ENCODE measurements around the gene FIBP. TPM values are rescaled to one million over a fixed set of nuclear protein-coding genes. Genes with fewer than 3 reads are reported as not detected.

Gene FIBP
- total RNA-seq, 1 donor from 2014 or later, result 84.7 TPM

- intact Hi-C loops (cut with micrococcal nuclease), result loop anchor here (1.0 kb wide), 4 partner anchors 12 to 47 kb away; partner anchors contain the start of genes C11orf68, DRAP1, FIBP and MUS81
These were observed 15.5 kb downstream of the FIBP start, which contains the start of gene EFEMP2 for GRCh38 chr11:65872586-65873317. Gene EFEMP2 (minus strand): TSS chr11:65872800. CDS start chr11:65872354, 446 bp downstream.

GRCh38 chr11:65871811-65872548 is 16.3 kb downstream of the FIBP start:
- intact Hi-C loops (cut with micrococcal nuclease), result no loop called here

GRCh38 chr11:65870706-65871681 is 17.3 kb downstream of the FIBP start:
- intact Hi-C loops (cut with micrococcal nuclease), result no loop called here

GRCh38 chr11:65870307-65870658 is 18.0 kb downstream of the FIBP start:
- intact Hi-C loops (cut with micrococcal nuclease), result no loop called here

- intact Hi-C loops (cut with micrococcal nuclease), result no loop called here
These were observed 18.5 kb downstream of the FIBP start for GRCh38 chr11:65869643-65870306.

- intact Hi-C loops (cut with micrococcal nuclease), result no loop called here
These were observed 19.4 kb downstream of the FIBP start for GRCh38 chr11:65868907-65869306.

GRCh38 chr11:65868076-65868667 is 20.1 kb downstream of the FIBP start:
- intact Hi-C loops (cut with micrococcal nuclease), result no loop called here

GRCh38 chr11:65867284-65868071 is 20.8 kb downstream of the FIBP start:
- intact Hi-C loops (cut with micrococcal nuclease), result no loop called here

GRCh38 chr11:65866509-65867283 is 21.6 kb downstream of the FIBP start:
- intact Hi-C loops (cut with micrococcal nuclease), result no loop called here

- intact Hi-C loops (cut with micrococcal nuclease), result no loop called here
These were observed 22.6 kb downstream of the FIBP start for GRCh38 chr11:65865550-65866172.

GRCh38 chr11:65864706-65865471 is 23.4 kb downstream of the FIBP start:
- intact Hi-C loops (cut with micrococcal nuclease), result no loop called here

GRCh38 chr11:65863889-65864705 is 24.2 kb downstream of the FIBP start:
- intact Hi-C loops (cut with micrococcal nuclease), result no loop called here

- intact Hi-C loops (cut with micrococcal nuclease), result no loop called here
These were observed 25.1 kb downstream of the FIBP start for GRCh38 chr11:65862941-65863888.

- intact Hi-C loops (cut with micrococcal nuclease), result no loop called here
These were observed 26.0 kb downstream of the FIBP start for GRCh38 chr11:65862191-65862735.

- intact Hi-C loops (cut with micrococcal nuclease), result loop anchor here (1.0 kb wide), 1 partner anchor 23 kb away; no protein-coding TSS in a partner anchor
These were observed 26.6 kb downstream of the FIBP start for GRCh38 chr11:65861533-65862183.
